Activated CD4-positive, alpha-beta T cell treated with anti-CD3 and anti-CD28 coated beads, Interleukin-2, amount 10 ng/mL, durations not matched to agents 7 days and 5 days (primary cell): Measurements from ENCODE around the gene LITAFD. TPM values are rescaled to one million over a fixed set of nuclear protein-coding genes. Genes with fewer than 3 reads are reported as not detected.

ENCODE experiments used
- CTCF ChIA-PET: fragments of 350-600 bp; sonication (Branson Sonifier 250); formaldehyde crosslinking; loops from one replicate; lab custom pipeline; 2021; ENCODE audit warnings: antibody characterized with exemption; lab: Charles Lee
- POLR2A ChIA-PET: fragments of 350-600 bp; sonication (Branson Sonifier 250); formaldehyde crosslinking; loops from one replicate; lab custom pipeline; 2021; ENCODE audit warnings: antibody characterized with exemption; lab: Charles Lee
- DNase-seq: peaks from one replicate; pipeline ENCODE4 v3.0.0-alpha.2; 2020
- H3K27ac Mint-ChIP-seq: one replicate; pipeline ENCODE4 v1.8.0; 2021; ENCODE audit warnings: mild to moderate bottlenecking, moderate library complexity, mixed read lengths
- H3K27me3 Mint-ChIP-seq: one replicate; pipeline ENCODE4 v1.8.0; 2021; ENCODE audit warnings: mixed read lengths
- H3K36me3 Mint-ChIP-seq: one replicate; pipeline ENCODE4 v1.8.0; 2021; ENCODE audit warnings: low read depth, mixed read lengths
- H3K4me1 Mint-ChIP-seq: one replicate; pipeline ENCODE4 v1.8.0; 2021; ENCODE audit warnings: mixed read lengths
- H3K4me3 Mint-ChIP-seq: one replicate; pipeline ENCODE4 v1.8.0; 2021; ENCODE audit warnings: mild to moderate bottlenecking, moderate library complexity, mixed read lengths
- H3K9me3 Mint-ChIP-seq: one replicate; pipeline ENCODE4 v1.8.0; 2021; ENCODE audit warnings: mixed read lengths
- total RNA-seq, 2 experiments: library from RNA; stranded (reverse); gene quantifications; one replicate each; pipeline ENCODE4 v1.2.3, GENCODE V29; 2021

LITAFD gene
- total RNA-seq, 2 experiments from 2014 or later: not detected

DNA sequence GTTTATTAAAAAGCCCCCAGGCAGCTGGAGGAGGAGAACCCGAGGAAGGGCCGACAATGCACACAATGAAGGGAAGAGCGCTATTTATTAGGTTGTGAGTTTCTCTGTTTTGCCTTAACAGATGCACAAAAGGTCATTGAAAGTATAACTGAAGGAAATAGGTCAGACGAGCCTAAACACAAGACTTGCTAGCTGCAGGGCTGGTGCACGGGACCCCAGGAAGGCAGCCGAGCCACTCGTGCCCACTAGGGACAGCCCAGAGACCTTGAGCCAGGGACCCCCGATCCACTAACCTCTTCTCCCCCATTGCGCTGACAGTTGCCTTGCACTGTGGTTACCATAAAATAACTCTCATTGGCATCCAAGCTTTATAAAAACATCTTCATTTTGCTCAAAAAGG is 11.3 kb downstream of the LITAFD start:
- ChIA-PET CTCF (interaction anchor here (1.7 kb wide), 1 partner anchor 10 kb away, joined by 3 read pairs; no protein-coding TSS in a partner anchor), POLR2A (no interaction called here)
- Mint-ChIP-seq H3K4me3 (no peak overlapping the region), H3K4me1 (no peaks in the 10 kb centered on the region), H3K36me3 (peaks cover 56% of the 10 kb centered on the region), H3K27me3 (no peaks in the 10 kb centered on the region), H3K9me3 (no peaks in the 10 kb centered on the region), H3K27ac (peak overlapping the region; percentile 68)
- no peak for DNase-seq

DNA sequence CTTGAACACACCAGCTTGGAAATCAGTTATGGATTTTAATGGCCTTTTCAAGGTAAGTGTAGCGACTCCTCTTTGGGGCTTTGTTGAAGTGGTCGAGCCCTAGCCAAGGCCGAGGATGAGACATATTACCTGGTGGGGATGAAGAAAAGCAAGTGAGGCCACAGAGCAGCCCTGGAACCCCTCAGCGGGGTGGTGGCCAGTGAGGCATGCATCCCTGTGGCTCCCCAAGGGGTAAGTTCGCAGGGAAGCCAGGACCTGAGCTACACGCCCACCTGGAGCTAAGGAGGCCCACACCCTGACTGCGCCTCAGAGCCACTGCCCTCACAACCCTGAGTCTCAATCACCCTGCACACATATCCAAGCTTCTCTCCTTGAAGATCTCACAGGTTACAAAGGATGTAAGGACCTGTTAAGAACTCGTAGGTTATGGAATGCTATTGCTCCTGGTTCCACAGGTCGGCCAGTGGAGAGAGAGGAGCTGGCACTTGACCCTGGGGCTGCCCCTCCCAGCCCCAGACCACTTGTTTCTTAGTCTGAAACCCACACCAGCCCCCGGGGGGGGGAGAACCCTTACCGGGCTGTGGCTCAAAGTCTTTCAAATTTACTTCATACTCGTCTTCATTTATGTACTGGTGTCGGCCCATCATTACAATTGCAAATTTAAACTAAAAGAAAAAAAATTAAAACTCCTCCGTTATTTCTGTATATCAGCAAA is 12.0 kb downstream of the LITAFD start:
- H3K4me3 Mint-ChIP-seq: no peak overlapping the region
- no peaks in the 10 kb centered on the region for H3K9me3 Mint-ChIP-seq
- peaks cover 59% of the 10 kb centered on the region for H3K36me3 Mint-ChIP-seq
- no peaks in the 10 kb centered on the region for H3K27me3 Mint-ChIP-seq
- no peaks in the 10 kb centered on the region for H3K4me1 Mint-ChIP-seq
- no peak for DNase-seq
- CTCF ChIA-PET: interaction anchor here (0.6 kb wide), 1 partner anchor 16 kb away, joined by 4 read pairs; no protein-coding TSS in a partner anchor
- POLR2A ChIA-PET: no interaction called here
- H3K27ac Mint-ChIP-seq: no peak overlapping the region

DNA sequence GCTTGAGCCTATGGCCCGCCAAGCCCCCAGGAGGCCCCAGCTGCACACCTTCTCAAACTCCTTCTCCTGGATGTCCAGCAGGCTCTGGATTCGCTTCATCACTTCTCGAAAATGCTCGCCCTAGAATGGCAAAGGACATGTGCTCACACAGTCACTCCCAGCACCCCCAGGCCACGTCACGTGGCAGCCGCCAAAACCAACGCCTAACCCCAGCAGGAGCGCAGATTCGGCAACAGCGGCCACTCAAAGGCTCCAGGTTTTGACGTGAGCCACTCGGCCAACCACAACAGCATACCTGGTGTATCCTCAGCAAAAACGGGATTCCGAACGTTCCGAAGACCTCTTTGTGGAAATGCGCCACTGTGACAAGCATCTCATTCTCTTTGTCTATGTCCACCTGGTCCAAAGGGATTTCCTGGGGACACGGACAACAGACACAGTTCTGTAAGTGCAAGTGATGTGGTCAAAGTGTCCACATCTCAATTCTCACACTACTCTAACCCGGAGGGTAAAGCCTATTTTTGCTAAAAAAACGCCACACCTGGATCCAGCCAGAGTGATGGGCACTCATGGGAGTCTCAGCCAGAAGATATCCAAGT is 12.7 kb downstream of the LITAFD start:
- no peak overlapping the region for H3K4me3 Mint-ChIP-seq
- CTCF ChIA-PET: interaction anchor here (0.6 to 1.3 kb wide), 2 partner anchors 17 to 42 kb away, joined by 4 read pairs; no protein-coding TSS in a partner anchor
- peaks cover 64% of the 10 kb centered on the region for H3K36me3 Mint-ChIP-seq
- POLR2A ChIA-PET: no interaction called here
- no peak overlapping the region for H3K27ac Mint-ChIP-seq
- H3K27me3 Mint-ChIP-seq: no peaks in the 10 kb centered on the region
- no peak for DNase-seq
- no peaks in the 10 kb centered on the region for H3K4me1 Mint-ChIP-seq
- H3K9me3 Mint-ChIP-seq: no peaks in the 10 kb centered on the region

DNA sequence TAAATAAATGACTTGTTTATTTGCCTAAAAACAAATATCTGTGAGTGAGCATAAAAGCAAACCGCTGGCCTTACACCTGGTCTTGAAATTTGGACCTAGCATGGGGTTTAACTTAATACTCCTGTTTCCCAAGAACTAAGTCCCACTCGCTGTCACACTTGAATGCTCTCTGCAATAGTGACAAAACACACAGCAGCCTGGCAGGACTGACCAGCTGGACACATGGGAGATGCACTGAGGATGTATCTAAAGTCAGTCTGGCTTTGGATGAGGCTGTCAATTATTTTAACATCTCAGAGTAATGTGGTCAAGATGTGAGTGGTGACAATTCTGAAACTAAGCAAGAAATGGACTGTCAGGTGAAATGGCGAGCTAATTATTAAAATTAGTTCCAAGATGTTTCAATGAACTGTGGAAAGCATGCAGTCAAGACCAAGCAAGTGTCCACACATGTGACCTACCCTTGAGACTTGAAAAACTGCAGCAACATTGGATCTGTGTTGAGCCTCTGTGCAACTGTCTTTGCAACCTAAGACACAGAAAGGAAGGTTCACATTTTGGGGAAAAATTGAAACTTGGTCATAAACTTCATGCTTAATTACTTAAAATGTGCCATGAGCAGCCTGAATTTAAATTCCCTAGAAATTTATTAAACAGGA is 16.6 kb downstream of the LITAFD start:
- Mint-ChIP-seq H3K27ac (no peak overlapping the region), H3K9me3 (no peaks in the 10 kb centered on the region), H3K36me3 (peaks cover 77% of the 10 kb centered on the region), H3K4me1 (no peaks in the 10 kb centered on the region), H3K4me3 (no peak overlapping the region), H3K27me3 (no peaks in the 10 kb centered on the region)
- CTCF ChIA-PET: no interaction called here
- DNase-seq: no peak
- POLR2A ChIA-PET: no interaction called here

DNA sequence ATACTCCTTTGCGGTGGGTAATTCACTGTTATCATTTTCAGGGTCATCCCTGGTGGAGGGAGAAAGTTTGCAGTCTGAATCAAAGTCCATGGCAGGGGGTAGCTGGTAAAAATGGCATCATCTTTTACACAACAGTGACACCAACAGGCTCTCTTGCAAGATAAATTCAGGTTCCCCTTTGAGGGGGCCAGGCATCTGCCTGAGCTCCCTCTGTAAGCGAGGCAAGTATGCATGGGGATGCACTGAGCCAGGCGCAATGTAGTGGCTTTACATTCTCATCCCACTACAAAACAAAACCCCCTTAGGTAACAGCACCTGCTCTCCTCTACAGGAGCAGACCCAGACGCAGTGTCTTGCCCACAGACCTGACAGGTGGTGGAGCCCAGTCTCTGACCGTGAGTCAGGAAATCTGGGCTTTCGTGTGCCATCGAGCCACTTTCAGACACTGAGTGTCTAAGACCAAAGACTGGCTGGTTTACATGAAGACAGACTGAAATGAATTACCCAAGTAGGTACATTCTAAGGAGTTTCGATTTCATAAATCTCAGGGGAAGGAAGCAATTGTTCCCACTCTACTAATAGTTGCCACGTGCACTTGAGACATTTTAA is 17.7 kb downstream of the LITAFD start:
- Mint-ChIP-seq H3K9me3 (no peaks in the 10 kb centered on the region), H3K27ac (no peak overlapping the region)

GRCh38 chr16:8900343-8900742 is 18.2 kb downstream of the LITAFD start:
- no peak overlapping the region for H3K4me3 Mint-ChIP-seq
- peaks cover 74% of the 10 kb centered on the region for H3K36me3 Mint-ChIP-seq
- no peaks in the 10 kb centered on the region for H3K4me1 Mint-ChIP-seq
- CTCF ChIA-PET: interaction anchor here (1.3 kb wide), 2 partner anchors 20 to 36 kb away, joined by 4 read pairs; no protein-coding TSS in a partner anchor
- no peaks in the 10 kb centered on the region for H3K27me3 Mint-ChIP-seq
- POLR2A ChIA-PET: interaction anchor here (0.8 kb wide), 1 partner anchor 239 kb away, joined by 3 read pairs; no protein-coding TSS in a partner anchor
- no peak overlapping the region for H3K27ac Mint-ChIP-seq
- DNase-seq: no peak
- no peaks in the 10 kb centered on the region for H3K9me3 Mint-ChIP-seq

More for the DNA sequence above, 17.7 kb downstream of the LITAFD start:
- Mint-ChIP-seq H3K4me1 (no peaks in the 10 kb centered on the region), H3K4me3 (no peak overlapping the region), H3K36me3 (peaks cover 74% of the 10 kb centered on the region), H3K27me3 (no peaks in the 10 kb centered on the region)
- DNase-seq: no peak
- ChIA-PET POLR2A (interaction anchor here (0.8 kb wide), 1 partner anchor 240 kb away, joined by 3 read pairs; no protein-coding TSS in a partner anchor), CTCF (interaction anchor here (1.3 kb wide), 1 partner anchor 19 kb away, joined by 4 read pairs; no protein-coding TSS in a partner anchor)

DNA sequence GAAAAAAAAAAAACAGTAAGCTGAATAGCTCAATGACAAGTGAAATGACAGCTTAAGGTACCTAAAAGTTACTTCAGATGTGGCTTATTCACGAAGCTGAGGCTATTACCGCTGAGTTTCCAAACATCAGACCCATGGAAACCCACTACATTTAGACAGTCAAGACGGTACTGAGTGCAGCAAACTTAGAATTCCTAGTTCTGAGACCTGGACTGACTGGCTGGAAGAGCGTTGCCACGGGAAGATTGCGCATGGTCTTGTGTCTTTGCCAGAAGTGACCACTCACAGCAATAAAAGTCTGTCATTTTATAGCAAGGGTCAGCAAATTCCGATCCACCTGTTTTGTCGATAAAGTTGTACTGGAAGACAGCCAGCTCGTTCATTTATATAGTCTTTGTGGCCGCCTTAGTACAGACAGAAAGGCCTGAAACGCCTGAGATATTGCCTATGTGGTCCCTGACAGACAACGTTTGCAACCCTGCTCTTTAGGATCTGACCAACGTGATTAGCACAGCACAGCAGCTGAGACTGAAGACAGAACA is 19.2 kb downstream of the LITAFD start:
- no peak overlapping the region for H3K27ac Mint-ChIP-seq
- H3K4me1 Mint-ChIP-seq: no peaks in the 10 kb centered on the region
- CTCF ChIA-PET: interaction anchor here (0.6 to 1.3 kb wide), 4 partner anchors 11 to 35 kb away, joined by 3 to 4 read pairs (median 4); no protein-coding TSS in a partner anchor
- no peak overlapping the region for H3K4me3 Mint-ChIP-seq
- DNase-seq: no peak
- no peaks in the 10 kb centered on the region for H3K27me3 Mint-ChIP-seq
- POLR2A ChIA-PET: no interaction called here
- H3K36me3 Mint-ChIP-seq: peaks cover 82% of the 10 kb centered on the region
- H3K9me3 Mint-ChIP-seq: no peaks in the 10 kb centered on the region

DNA sequence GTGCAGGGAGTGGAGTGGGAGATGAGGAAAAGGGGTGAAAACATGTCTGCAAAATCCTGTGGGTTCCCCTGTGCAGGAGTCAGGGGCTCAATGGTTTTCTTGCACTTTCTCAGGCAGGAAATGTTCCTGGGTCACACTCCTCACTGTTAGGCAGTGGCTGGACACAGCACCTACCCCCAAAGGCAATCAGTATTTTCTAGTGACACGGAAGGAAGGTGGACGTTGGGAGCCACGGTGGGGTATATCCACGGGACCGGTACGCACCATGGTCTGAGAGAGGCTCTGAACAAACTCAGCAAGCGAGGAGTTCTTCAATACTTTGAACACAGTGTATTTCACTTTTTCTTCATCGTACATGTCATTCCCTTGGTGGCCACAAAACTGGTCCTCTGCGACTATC is 20.9 kb downstream of the LITAFD start:
- Mint-ChIP-seq H3K27ac (peak overlapping the region; percentile 31), H3K36me3 (peaks cover 82% of the 10 kb centered on the region), H3K9me3 (no peaks in the 10 kb centered on the region), H3K27me3 (no peaks in the 10 kb centered on the region), H3K4me1 (peaks cover 6% of the 10 kb centered on the region), H3K4me3 (no peak overlapping the region)
- DNase-seq: no peak
- POLR2A ChIA-PET: no interaction called here
- CTCF ChIA-PET: interaction anchor here (1.0 kb wide), 1 partner anchor 264 kb away, joined by 3 read pairs; no protein-coding TSS in a partner anchor

DNA sequence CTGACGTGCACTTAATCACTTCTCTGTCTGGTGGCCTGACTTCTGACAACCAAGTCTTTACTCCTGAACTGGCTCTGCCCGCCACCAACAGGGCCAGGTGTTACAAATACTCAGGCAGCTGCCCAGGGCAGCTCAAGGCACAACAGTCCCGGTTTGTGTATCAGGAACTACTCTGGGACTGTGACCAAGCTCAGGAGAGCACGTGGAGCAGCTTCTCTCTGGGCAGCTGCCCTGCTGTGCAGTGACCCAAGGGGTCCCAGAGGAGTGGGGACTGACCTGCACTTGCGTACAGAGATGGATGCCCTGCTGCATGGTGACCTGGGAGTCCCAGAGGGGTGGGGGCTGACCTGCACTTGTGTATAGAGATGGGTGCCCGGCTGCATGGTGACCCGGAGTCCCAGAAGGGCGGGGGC is 21.9 kb downstream of the LITAFD start:
- Mint-ChIP-seq H3K4me3 (no peak overlapping the region), H3K36me3 (peaks cover 85% of the 10 kb centered on the region), H3K9me3 (no peaks in the 10 kb centered on the region), H3K4me1 (peaks cover 16% of the 10 kb centered on the region), H3K27me3 (no peaks in the 10 kb centered on the region), H3K27ac (no peak overlapping the region)
- DNase-seq: no peak
- CTCF ChIA-PET: interaction anchor here (1.1 kb wide), 1 partner anchor 32 kb away, joined by 3 read pairs; no protein-coding TSS in a partner anchor
- POLR2A ChIA-PET: no interaction called here

- peak; percentile 49 for DNase-seq
- H3K27ac Mint-ChIP-seq: peak overlapping the region; percentile 12
Observed at GRCh38 chr16:8905168-8905762, 23.1 kb downstream of the LITAFD start.

DNA sequence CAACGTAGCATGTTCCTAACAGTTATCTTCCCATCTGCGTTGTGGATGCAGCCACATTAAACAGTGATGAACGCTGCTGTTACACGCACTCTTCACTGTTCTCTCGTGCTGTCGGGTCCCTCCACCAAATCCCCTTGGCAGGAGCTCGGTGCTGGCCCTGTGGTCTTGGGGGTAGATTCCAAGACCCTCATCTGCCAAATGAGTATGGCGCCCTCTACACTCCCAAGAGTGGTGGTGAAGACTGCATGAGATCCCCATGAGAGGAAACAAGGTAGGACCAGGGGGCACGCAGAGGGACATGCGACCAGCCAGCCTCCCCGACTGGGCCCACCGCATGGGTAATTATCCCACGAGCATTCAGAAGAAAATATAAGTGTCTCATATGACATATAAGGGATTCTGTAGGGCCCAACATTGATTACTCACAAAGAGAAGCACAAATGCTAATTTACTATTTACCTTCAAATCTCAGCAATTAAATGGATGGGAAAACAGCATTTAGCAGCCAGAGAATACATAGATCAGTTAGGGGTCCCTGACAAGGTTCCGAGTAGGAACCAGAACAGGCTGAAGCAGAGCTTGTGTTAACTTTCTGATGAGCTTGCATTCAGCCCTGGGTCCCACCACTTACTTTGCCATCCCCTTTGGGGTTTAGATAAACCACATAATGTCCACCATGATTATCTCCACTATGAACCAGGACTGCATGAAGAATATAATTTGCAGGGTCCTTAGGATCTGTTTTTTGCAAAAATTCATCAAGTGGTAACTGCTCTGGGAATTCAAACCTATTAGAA is 23.8 kb downstream of the LITAFD start:
- POLR2A ChIA-PET: no interaction called here

More at GRCh38 chr16:8905168-8905762, 23.1 kb downstream of the LITAFD start:
- H3K9me3 Mint-ChIP-seq: no peaks in the 10 kb centered on the region
- H3K4me3 Mint-ChIP-seq: no peak overlapping the region
- no peaks in the 10 kb centered on the region for H3K27me3 Mint-ChIP-seq
- CTCF ChIA-PET: interaction anchor here (1.5 kb wide), 1 partner anchor 19 kb away, joined by 4 read pairs; no protein-coding TSS in a partner anchor
- H3K36me3 Mint-ChIP-seq: peaks cover 78% of the 10 kb centered on the region
- H3K4me1 Mint-ChIP-seq: peaks cover 26% of the 10 kb centered on the region
- POLR2A ChIA-PET: interaction anchor here (0.7 kb wide), 1 partner anchor 9 kb away, joined by 5 read pairs; no protein-coding TSS in a partner anchor

More for the DNA sequence above, 23.8 kb downstream of the LITAFD start:
- peaks cover 33% of the 10 kb centered on the region for H3K4me1 Mint-ChIP-seq
- no peaks in the 10 kb centered on the region for H3K9me3 Mint-ChIP-seq
- H3K4me3 Mint-ChIP-seq: no peak overlapping the region
- no peak for DNase-seq
- peak overlapping the region; percentile 12 for H3K27ac Mint-ChIP-seq
- H3K36me3 Mint-ChIP-seq: peaks cover 77% of the 10 kb centered on the region
- CTCF ChIA-PET: interaction anchor here (1.5 kb wide), 1 partner anchor 20 kb away, joined by 4 read pairs; no protein-coding TSS in a partner anchor
- H3K27me3 Mint-ChIP-seq: no peaks in the 10 kb centered on the region
